Mucosa of descending colon (tissue), 3 donors: ENCODE data around the gene CEP57. TPM values are rescaled to one million over a fixed set of nuclear protein-coding genes. Genes with fewer than 3 reads are reported as not detected.

Experiments used
- ATAC-seq: fragments of 200-7000 bp; cut with Tn5 transposase; one replicate; pipeline ENCODE4 v1.9.1; 2020; ENCODE audit warnings: mild to moderate bottlenecking, moderate library complexity
- DNase-seq, 3 donors: peaks; one replicate each; pipeline ENCODE4 v3.0.0-alpha.2; 2020
- H3K36me3 ChIP-seq: fragments of 200-600 bp; one replicate; pipeline ENCODE4 v1.8.0; 2021; ENCODE audit warnings: low read depth, mild to moderate bottlenecking
- H3K4me1 ChIP-seq: fragments of 200-600 bp; one replicate; pipeline ENCODE4 v1.8.0; 2021; ENCODE audit warnings: low read depth, mild to moderate bottlenecking
- H3K4me3 ChIP-seq: fragments of 200-600 bp; one replicate; pipeline ENCODE4 v1.8.0; 2021; ENCODE audit warnings: mild to moderate bottlenecking
- H3K9me3 ChIP-seq: fragments of 200-600 bp; one replicate; pipeline ENCODE4 v1.8.0; 2021; ENCODE audit warnings: mild to moderate bottlenecking
- intact Hi-C, 2 donors: fragments of 100-400 bp; cut with DNase I in 1 of 2; cut with micrococcal nuclease in 1 of 2; formaldehyde crosslinking; loops; one replicate each; pipeline versions ENCODE4 v1.11.0 to v1.11.1; 2022; cut with DNase I, micrococcal nuclease
- total RNA-seq, 3 donors: library from RNA; stranded (reverse); fragmentation: NEBNext Ultra II Directional in 2 of 3; extraction: Animal tissue kit (Norgen Biotek cat#: 25700) in 2 of 3; gene quantifications; one replicate each; pipeline versions ENCODE4 v1.2.1 to v1.2.4, GENCODE V29; 2021 to 2023
- TF ChIP-seq, protein P1 (sequence below): fragments of 200-600 bp; IDR thresholded peaks from one replicate; pipeline ENCODE4 v1.8.0; 2022; ENCODE audit warnings: antibody characterized with exemption, mild to moderate bottlenecking
- donor health status: DM: no; HTN: no; CAD: no; lungs with moderate emphysema.
- donor health status: DM: no; HTN: no; CAD: no.
- donor health status: DM: no; HTN: yes; CAD: no.

Gene CEP57
- total RNA-seq, 3 donors from 2014 or later, result 29.7 to 35.1 (median 29.9) TPM

- ATAC-seq (no peak), DNase-seq (no peak)
- intact Hi-C loops, result no loop called here
- Histone ChIP-seq H3K36me3 (no peaks in the 10 kb centered on the region), H3K4me1 (no peaks in the 10 kb centered on the region), H3K4me3 (no peak overlapping the region), H3K9me3 (no peaks in the 10 kb centered on the region)
- TF ChIP-seq, protein P1, sequence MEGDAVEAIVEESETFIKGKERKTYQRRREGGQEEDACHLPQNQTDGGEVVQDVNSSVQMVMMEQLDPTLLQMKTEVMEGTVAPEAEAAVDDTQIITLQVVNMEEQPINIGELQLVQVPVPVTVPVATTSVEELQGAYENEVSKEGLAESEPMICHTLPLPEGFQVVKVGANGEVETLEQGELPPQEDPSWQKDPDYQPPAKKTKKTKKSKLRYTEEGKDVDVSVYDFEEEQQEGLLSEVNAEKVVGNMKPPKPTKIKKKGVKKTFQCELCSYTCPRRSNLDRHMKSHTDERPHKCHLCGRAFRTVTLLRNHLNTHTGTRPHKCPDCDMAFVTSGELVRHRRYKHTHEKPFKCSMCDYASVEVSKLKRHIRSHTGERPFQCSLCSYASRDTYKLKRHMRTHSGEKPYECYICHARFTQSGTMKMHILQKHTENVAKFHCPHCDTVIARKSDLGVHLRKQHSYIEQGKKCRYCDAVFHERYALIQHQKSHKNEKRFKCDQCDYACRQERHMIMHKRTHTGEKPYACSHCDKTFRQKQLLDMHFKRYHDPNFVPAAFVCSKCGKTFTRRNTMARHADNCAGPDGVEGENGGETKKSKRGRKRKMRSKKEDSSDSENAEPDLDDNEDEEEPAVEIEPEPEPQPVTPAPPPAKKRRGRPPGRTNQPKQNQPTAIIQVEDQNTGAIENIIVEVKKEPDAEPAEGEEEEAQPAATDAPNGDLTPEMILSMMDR, result no peak
Observed at GRCh38 chr11:95816037-95816436, 25.7 kb downstream of the CEP57 start.

DNA sequence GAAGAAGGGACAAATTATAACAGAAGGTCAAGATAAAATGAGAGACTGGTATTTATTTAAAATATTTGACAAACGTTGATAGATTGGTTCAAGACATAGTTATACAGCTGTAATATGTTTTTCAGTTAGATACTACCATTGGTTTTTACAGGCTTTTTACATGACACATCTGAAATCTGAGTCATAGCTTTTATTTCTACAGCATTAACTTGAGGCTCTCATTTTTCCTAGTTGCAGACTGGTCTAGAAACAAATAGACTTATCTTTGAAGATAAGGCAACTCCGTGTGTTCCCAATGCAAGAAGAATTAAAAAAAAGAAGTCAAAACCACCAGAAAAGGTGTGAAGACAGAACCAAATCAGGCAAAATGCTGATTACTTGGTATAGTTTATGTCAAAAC is 31.3 kb downstream of the CEP57 start:
- TF ChIP-seq, protein P1, result no peak
- no peak overlapping the region for H3K4me3 ChIP-seq
- no peaks in the 10 kb centered on the region for H3K4me1 ChIP-seq
- no peak for DNase-seq
- no peak for ATAC-seq
- no peaks in the 10 kb centered on the region for H3K36me3 ChIP-seq
- intact Hi-C loops, result no loop called here
- H3K9me3 ChIP-seq, result no peaks in the 10 kb centered on the region

- Histone ChIP-seq H3K36me3 (no peaks in the 10 kb centered on the region), H3K4me3 (no peak overlapping the region), H3K9me3 (no peaks in the 10 kb centered on the region), H3K4me1 (no peaks in the 10 kb centered on the region)
- intact Hi-C loops, result no loop called here
- no peak for DNase-seq
- no peak for ATAC-seq
- TF ChIP-seq, protein P1, result no peak
Observed at GRCh38 chr11:95827696-95828095, 37.4 kb downstream of the CEP57 start.

DNA sequence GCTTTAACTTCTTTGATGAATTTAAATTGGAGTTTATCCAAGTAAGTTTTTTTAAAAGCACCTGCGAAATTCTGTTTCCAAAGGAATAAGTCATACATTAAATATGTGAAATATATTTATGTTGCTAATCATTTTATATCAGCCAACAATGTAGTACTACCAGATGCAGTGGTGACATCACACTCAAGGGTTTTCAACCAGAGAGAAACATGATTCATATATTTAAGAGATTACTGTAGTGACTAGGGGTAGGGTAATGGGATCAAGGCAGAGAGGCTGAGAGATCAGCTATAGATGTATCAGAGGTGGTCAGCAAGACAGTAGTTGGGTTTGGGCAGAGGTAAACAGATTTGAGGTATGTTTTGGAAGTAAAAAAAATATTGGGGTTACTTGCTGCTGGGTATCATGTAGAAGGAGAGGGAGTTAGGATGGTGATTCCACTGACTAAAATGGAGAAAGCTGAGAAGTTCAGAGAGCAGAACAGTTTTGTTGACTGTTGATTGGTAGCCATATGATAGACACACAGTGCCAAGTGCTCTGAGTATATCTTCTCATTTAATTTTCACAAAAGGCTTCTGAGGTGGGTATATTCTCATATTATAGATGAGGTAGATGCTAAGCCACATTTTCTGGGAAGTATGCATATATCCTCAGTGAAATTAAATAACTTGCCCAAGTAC is 39.4 kb downstream of the CEP57 start:
- Histone ChIP-seq H3K4me1 (no peaks in the 10 kb centered on the region), H3K36me3 (no peaks in the 10 kb centered on the region)
- intact Hi-C loops, result no loop called here

GRCh38 chr11:95831198-95831883 is 41.0 kb downstream of the CEP57 start:
- TF ChIP-seq, protein P1, result no peak
- Histone ChIP-seq H3K36me3 (no peaks in the 10 kb centered on the region), H3K9me3 (no peaks in the 10 kb centered on the region), H3K4me1 (no peaks in the 10 kb centered on the region), H3K4me3 (no peak overlapping the region)
- intact Hi-C loops, result no loop called here
- no peak for DNase-seq
- ATAC-seq, result no peak

More for the DNA sequence above, 39.4 kb downstream of the CEP57 start:
- ATAC-seq (no peak), DNase-seq (no peak)
- no peak overlapping the region for H3K4me3 ChIP-seq
- TF ChIP-seq, protein P1, result no peak
- no peaks in the 10 kb centered on the region for H3K9me3 ChIP-seq
